Activated naive CD8-positive, alpha-beta T cell treated with anti-CD3 and anti-CD28 coated beads, Interleukin-2, amount 50 U/mL, for 24 hours (primary cell): ENCODE results near the gene BLOC1S4.

Source experiments
- ATAC-seq: fragments of 150-1000 bp; cut with Tn5 transposase; one replicate; pipeline ENCODE4 v1.10.0; 2021
- DNase-seq: peaks from one replicate; pipeline ENCODE4 v3.0.0; 2021
- H3K27ac Mint-ChIP-seq: one replicate; pipeline ENCODE4 v1.8.0; 2021; ENCODE audit warnings: mild to moderate bottlenecking, mixed read lengths
- H3K27me3 Mint-ChIP-seq: one replicate; pipeline ENCODE4 v1.8.0; 2021; ENCODE audit warnings: mixed read lengths
- H3K36me3 Mint-ChIP-seq: one replicate; pipeline ENCODE4 v1.8.0; 2021; ENCODE audit warnings: low read depth, mixed read lengths
- H3K4me1 Mint-ChIP-seq: one replicate; pipeline ENCODE4 v1.8.0; 2021; ENCODE audit warnings: mixed read lengths
- H3K4me3 Mint-ChIP-seq: one replicate; pipeline ENCODE4 v1.8.0; 2021; ENCODE audit warnings: mild to moderate bottlenecking, moderate library complexity, mixed read lengths
- H3K9me3 Mint-ChIP-seq: one replicate; pipeline ENCODE4 v1.8.0; 2021; ENCODE audit warnings: mixed read lengths

The BLOC1S4 gene

DNA sequence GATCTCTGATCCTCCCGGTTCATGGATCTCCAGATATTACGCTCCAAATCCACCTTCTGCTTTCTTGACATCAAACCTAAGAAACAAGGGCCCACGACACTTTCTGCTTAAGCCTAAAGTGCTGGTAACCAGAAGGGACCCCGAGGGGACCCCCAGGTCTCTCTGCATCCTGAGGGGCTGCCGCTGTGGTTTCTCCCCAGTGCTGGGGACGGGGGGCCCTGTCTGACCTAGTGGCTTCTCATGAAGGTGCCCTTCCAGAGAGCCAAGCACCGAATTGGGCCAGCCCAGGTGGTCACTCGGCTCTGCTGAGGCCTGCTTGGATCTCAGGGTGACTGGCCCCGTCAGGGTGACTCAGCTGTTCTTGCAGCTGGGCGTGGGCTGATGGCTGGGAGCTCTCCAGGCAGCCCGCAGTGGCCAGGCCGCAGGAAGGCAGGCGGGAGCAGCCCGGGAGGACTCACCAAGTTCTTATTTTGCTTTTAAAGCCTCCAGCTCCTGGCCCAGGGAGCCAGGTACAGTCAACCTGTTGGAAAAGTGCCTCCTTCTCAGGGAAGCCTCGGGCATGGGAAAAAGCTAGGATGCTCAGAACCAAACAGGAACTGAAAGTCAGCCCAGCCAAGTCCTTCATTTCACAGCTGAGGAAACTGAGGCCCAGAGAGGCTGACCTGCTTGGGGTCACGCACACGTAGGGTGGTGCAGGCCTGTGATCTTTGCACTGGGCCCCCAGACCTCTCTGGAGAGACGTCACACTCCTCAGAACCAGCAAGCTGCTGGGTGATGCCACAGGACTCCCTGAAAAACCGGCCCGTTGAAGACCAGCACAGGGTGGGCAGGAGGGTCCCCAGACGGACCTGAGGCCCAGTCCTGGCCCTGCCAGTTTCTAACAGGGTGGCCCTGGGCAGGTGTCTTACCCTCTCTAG is 16.7 kb downstream of the BLOC1S4 start:
- no peak for DNase-seq
- peak; percentile 21 for ATAC-seq
- no peaks in the 10 kb centered on the region for H3K36me3 Mint-ChIP-seq
- H3K9me3 Mint-ChIP-seq = no peaks in the 10 kb centered on the region
- H3K4me1 Mint-ChIP-seq = peaks cover 3% of the 10 kb centered on the region
- no peak overlapping the region for H3K27ac Mint-ChIP-seq
- no peaks in the 10 kb centered on the region for H3K27me3 Mint-ChIP-seq
- H3K4me3 Mint-ChIP-seq = no peak overlapping the region

GRCh38 chr4:6733358-6734164 is 17.6 kb downstream of the BLOC1S4 start:
- ATAC-seq (no peak), DNase-seq (no peak)
- Mint-ChIP-seq H3K27ac (no peak overlapping the region), H3K27me3 (no peaks in the 10 kb centered on the region), H3K4me3 (no peak overlapping the region), H3K9me3 (no peaks in the 10 kb centered on the region), H3K36me3 (no peaks in the 10 kb centered on the region), H3K4me1 (no peaks in the 10 kb centered on the region)

DNA sequence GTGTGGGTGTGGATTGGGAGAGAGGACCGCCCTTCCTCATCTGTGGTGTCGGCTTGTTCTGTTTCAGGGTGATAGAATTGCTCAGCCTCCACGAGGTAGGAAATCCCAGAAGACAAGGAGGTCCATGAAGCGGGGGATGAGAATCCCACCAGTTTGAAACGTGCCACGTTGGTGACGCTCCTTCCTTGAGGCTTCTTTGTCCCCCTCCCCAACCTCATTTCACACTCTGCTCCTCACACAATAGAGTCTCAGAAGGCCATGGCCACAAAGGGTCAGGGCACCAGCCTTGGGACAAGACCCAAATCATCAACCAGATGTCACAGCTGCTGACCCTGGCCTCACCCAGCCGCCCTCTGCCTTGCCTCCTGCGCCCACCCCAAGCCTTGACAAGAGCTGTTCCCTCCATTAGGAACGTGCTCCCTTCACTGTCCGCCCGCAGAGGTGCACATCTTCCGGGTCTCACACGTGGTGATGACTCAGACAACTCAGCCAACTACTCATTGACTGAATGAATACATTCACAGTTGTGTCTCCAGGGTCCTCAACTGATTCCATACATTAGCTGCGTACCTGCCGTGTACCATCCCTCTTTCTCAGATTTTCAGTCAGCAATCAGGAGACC is 18.3 kb downstream of the BLOC1S4 start:
- DNase-seq = no peak
- H3K36me3 Mint-ChIP-seq = no peaks in the 10 kb centered on the region
- H3K27me3 Mint-ChIP-seq = no peaks in the 10 kb centered on the region
- H3K27ac Mint-ChIP-seq = no peak overlapping the region
- no peaks in the 10 kb centered on the region for H3K4me1 Mint-ChIP-seq
- H3K4me3 Mint-ChIP-seq = no peak overlapping the region
- no peak for ATAC-seq
- H3K9me3 Mint-ChIP-seq = no peaks in the 10 kb centered on the region

DNA sequence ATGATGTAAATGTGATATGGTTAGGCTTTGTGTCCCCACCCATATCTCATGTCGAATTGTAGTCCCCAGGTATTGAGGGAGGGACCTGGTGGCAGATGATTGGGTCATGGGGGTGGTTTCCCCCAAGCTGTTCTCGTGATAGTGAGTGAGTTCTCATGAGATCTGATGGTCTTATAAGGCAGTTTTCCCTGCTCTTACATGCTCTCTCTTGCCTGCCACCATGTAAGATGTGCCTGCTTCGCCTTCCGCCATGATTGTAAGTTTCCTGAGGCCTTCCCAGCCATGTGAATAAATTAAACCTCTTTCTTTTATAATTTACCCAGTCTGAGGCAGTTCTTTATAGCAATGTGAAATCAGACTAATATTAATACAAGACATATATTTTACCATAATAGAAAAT is 23.9 kb downstream of the BLOC1S4 start:
- H3K36me3 Mint-ChIP-seq = no peaks in the 10 kb centered on the region
- peaks cover 3% of the 10 kb centered on the region for H3K4me1 Mint-ChIP-seq
- H3K9me3 Mint-ChIP-seq = no peaks in the 10 kb centered on the region
- DNase-seq = no peak
- H3K4me3 Mint-ChIP-seq = no peak overlapping the region
- no peaks in the 10 kb centered on the region for H3K27me3 Mint-ChIP-seq
- ATAC-seq = no peak
- H3K27ac Mint-ChIP-seq = no peak overlapping the region

- DNase-seq (no peak), ATAC-seq (no peak)
- Mint-ChIP-seq H3K27ac (no peak overlapping the region), H3K4me3 (no peak overlapping the region), H3K27me3 (no peaks in the 10 kb centered on the region), H3K4me1 (peaks cover 3% of the 10 kb centered on the region), H3K36me3 (no peaks in the 10 kb centered on the region), H3K9me3 (no peaks in the 10 kb centered on the region)
Measured at GRCh38 chr4:6740347-6740746, 24.4 kb downstream of the BLOC1S4 start.

DNA sequence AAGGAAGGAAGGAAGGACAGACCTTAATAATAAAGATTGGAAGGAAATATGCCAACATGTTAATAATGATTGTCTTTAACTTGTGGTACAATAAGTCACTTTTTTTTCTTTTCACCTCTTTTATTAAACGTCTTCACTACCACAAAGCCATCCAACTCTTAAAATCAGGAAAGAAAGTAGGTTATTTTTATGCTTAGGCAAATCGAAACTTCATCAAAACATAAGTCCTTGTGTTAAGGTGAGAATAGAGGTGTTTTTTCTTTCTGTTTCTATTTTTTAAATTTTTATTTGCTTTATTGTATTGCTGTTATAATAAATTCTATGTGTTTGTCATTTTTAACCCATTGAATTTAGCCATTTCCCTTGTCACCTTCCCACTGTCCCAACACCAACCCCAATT is 26.5 kb downstream of the BLOC1S4 start:
- H3K27ac Mint-ChIP-seq = no peak overlapping the region
- no peak for DNase-seq
- H3K4me1 Mint-ChIP-seq = peaks cover 3% of the 10 kb centered on the region
- H3K9me3 Mint-ChIP-seq = no peaks in the 10 kb centered on the region
- H3K27me3 Mint-ChIP-seq = no peaks in the 10 kb centered on the region
- no peak overlapping the region for H3K4me3 Mint-ChIP-seq
- ATAC-seq = no peak
- H3K36me3 Mint-ChIP-seq = no peaks in the 10 kb centered on the region

DNA sequence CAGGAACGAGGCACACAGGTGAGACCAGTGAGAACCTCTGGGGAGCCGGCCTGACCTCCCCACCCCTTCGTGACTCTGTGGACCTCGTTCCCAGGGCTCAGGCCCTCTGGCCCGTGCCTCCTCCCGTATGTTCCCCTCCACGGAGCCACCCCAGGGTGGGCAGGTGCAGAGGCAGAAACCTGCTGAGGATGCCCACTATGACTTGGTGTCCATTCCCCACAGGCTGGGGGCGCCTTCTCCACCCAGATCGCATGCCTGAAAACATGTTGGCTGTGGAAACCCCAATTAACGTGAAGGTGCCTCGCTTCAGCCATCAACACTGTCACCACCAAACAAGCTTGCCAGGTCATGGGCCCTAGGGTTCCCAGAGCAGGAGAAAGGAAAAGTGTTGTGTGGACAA is 27.0 kb downstream of the BLOC1S4 start:
- H3K9me3 Mint-ChIP-seq = no peaks in the 10 kb centered on the region
- DNase-seq = no peak
- H3K27ac Mint-ChIP-seq = no peak overlapping the region
- H3K27me3 Mint-ChIP-seq = no peaks in the 10 kb centered on the region
- peaks cover 3% of the 10 kb centered on the region for H3K4me1 Mint-ChIP-seq
- no peaks in the 10 kb centered on the region for H3K36me3 Mint-ChIP-seq
- H3K4me3 Mint-ChIP-seq = no peak overlapping the region
- ATAC-seq = no peak

- H3K4me3 Mint-ChIP-seq = no peak overlapping the region
Measured at GRCh38 chr4:6746721-6747293, 30.8 kb downstream of the BLOC1S4 start.

GRCh38 chr4:6747294-6748051 is 31.5 kb downstream of the BLOC1S4 start:
- peaks cover 12% of the 10 kb centered on the region for H3K4me1 Mint-ChIP-seq
- no peaks in the 10 kb centered on the region for H3K27me3 Mint-ChIP-seq
- H3K27ac Mint-ChIP-seq = no peak overlapping the region
- ATAC-seq (no peak), DNase-seq (no peak)
- no peak overlapping the region for H3K4me3 Mint-ChIP-seq
- no peaks in the 10 kb centered on the region for H3K9me3 Mint-ChIP-seq
- H3K36me3 Mint-ChIP-seq = no peaks in the 10 kb centered on the region

More at GRCh38 chr4:6746721-6747293, 30.8 kb downstream of the BLOC1S4 start:
- ATAC-seq = no peak
- Mint-ChIP-seq H3K36me3 (no peaks in the 10 kb centered on the region), H3K27me3 (no peaks in the 10 kb centered on the region), H3K9me3 (no peaks in the 10 kb centered on the region), H3K4me1 (peaks cover 12% of the 10 kb centered on the region), H3K27ac (no peak overlapping the region)
- DNase-seq = no peak

DNA sequence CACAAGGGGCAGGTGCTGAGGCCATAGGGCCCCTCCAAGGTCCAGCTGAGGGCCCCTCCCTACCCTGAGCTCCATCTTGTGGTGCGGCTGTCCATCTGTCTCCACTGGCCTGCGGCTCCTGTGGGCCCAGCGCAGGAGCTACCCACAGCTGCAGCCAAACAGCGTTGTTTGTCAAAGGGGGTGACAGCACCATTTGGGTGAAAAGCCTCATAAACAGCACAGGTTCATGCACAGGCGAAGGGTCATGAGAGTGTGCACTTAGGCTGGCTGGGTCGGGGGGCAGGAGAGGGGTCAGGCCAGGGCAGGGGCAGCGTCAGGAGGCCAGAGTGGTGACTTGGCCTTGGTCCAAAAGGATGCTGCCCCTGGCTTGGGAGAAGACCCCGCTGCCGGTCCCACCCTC is 32.3 kb downstream of the BLOC1S4 start:
- Mint-ChIP-seq H3K27me3 (no peaks in the 10 kb centered on the region), H3K9me3 (no peaks in the 10 kb centered on the region), H3K4me1 (peaks cover 12% of the 10 kb centered on the region), H3K36me3 (no peaks in the 10 kb centered on the region), H3K27ac (no peak overlapping the region), H3K4me3 (no peak overlapping the region)
- DNase-seq (no peak), ATAC-seq (no peak)

GRCh38 chr4:6749340-6750171 is 33.6 kb downstream of the BLOC1S4 start:
- no peaks in the 10 kb centered on the region for H3K27me3 Mint-ChIP-seq

GRCh38 chr4:6750286-6751221 is 34.6 kb downstream of the BLOC1S4 start:
- Mint-ChIP-seq H3K4me3 (no peak overlapping the region), H3K27me3 (no peaks in the 10 kb centered on the region), H3K27ac (peak overlapping the region; percentile 15), H3K9me3 (no peaks in the 10 kb centered on the region), H3K4me1 (peaks cover 12% of the 10 kb centered on the region), H3K36me3 (no peaks in the 10 kb centered on the region)
- DNase-seq (no peak), ATAC-seq (peak; percentile 18)

More at GRCh38 chr4:6749340-6750171, 33.6 kb downstream of the BLOC1S4 start:
- Mint-ChIP-seq H3K9me3 (no peaks in the 10 kb centered on the region), H3K4me1 (peaks cover 12% of the 10 kb centered on the region), H3K36me3 (no peaks in the 10 kb centered on the region), H3K27ac (no peak overlapping the region), H3K4me3 (no peak overlapping the region)
- no peak for DNase-seq
- ATAC-seq = no peak
